LNCAP (cell line): Measurements from ENCODE around the gene LRRC25.

Experiments used
- CTCF ChIP-seq: fragments of 450-650 bp; IDR thresholded peaks from 2 replicates; pipeline ENCODE4 v1.5.1; 2017; ENCODE audit warnings: mild to moderate bottlenecking

LRRC25 gene

GRCh38 chr19:18396471-18397241, 766 bp downstream of the LRRC25 start:
- TF ChIP-seq CTCF, result no peak

GRCh38 chr19:18393836-18394235, 3.6 kb downstream of the LRRC25 start:
- no peak for TF ChIP-seq CTCF

- TF ChIP-seq CTCF, result no peak
These were observed 4.5 kb downstream of the LRRC25 start for GRCh38 chr19:18392926-18393325.

GRCh38 chr19:18392417-18392816, 5.0 kb downstream of the LRRC25 start:
- no peak for TF ChIP-seq CTCF

GRCh38 chr19:18391509-18392075, 5.8 kb downstream of the LRRC25 start:
- no peak for TF ChIP-seq CTCF

GRCh38 chr19:18390065-18390907, 7.1 kb downstream of the LRRC25 start:
- TF ChIP-seq CTCF, result no peak

GRCh38 chr19:18389726-18390064, 7.7 kb downstream of the LRRC25 start:
- no peak for TF ChIP-seq CTCF
